Type B pancreatic cell (in vitro differentiated cells): ENCODE results near the gene MYO9A. TPM values are rescaled to one million over a fixed set of nuclear protein-coding genes. Genes with fewer than 3 reads are reported as not detected.

ENCODE experiments used
- DNase-seq: peaks from one replicate; pipeline ENCODE4 v3.0.0; 2021; ENCODE audit warnings: mixed read lengths; ENCODE audit not compliant: unreplicated experiment; ENCODE audit errors: extremely low spot score
- H3K27ac Mint-ChIP-seq: 2 replicates; pipeline ENCODE4 v1.8.0; 2021; ENCODE audit warnings: mild to moderate bottlenecking, mixed read lengths
- H3K27me3 Mint-ChIP-seq: 2 replicates; pipeline ENCODE4 v1.8.0; 2021; ENCODE audit warnings: mixed read lengths
- H3K36me3 Mint-ChIP-seq: 2 replicates; pipeline ENCODE4 v1.8.0; 2021; ENCODE audit warnings: mixed read lengths
- H3K4me1 Mint-ChIP-seq: one replicate; pipeline ENCODE4 v1.8.0; 2021; ENCODE audit warnings: mixed read lengths; ENCODE audit not compliant: unreplicated experiment
- H3K4me3 Mint-ChIP-seq: 2 replicates; pipeline ENCODE4 v1.8.0; 2021; ENCODE audit warnings: mild to moderate bottlenecking, mixed read lengths
- H3K9me3 Mint-ChIP-seq: 2 replicates; pipeline ENCODE4 v1.8.0; 2021; ENCODE audit warnings: mixed read lengths
- total RNA-seq: library from RNA; stranded (reverse); gene quantifications from 2 replicates; pipeline ENCODE4 v1.2.1, GENCODE V29; 2021; ENCODE audit warnings: low replicate concordance
- TF ChIP-seq, protein P1 (sequence below): fragments of 200-600 bp; sonication (generic); conservative IDR thresholded peaks from 2 replicates; pipeline ENCODE4 v1.5.0; 2021; ENCODE audit warnings: antibody characterized with exemption, mild to moderate bottlenecking

MYO9A gene
- total RNA-seq, 1 donor from 2014 or later: 43.4 TPM

DNA sequence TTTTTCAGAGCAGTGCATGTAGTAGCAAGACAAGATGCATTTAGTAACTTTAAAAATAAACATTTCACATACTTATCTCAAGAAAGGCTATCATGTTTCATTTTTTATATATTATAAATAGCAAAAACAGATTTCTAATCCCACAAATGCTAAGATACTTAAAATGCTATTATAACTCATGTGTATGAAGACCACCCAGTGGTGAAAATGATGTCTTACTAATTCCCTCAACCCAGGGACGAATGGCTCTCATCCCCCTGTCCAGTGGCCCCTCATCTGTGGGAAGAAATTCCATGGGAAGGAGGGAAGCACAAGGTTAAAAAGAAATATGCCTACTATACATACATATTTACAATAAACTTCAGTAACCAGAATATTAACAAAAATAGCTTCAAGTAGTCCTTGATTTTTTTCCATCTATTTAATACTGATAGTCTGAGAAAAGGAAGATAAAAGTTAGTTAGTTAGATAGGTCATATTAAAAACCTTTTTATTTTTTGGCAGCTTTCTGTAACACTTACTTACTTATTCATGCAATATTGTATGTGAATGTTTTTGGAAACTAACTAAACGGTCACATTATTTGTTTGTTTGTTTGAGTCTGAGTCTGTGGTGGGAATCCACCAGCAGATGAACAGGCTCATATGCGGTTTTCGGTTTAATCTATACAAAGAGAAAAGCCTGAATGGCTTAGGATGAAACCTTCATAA, 292.8 kb downstream of the MYO9A start:
- peaks cover 11% of the 10 kb centered on the region for H3K9me3 Mint-ChIP-seq
- H3K4me3 Mint-ChIP-seq: no peak overlapping the region
- DNase-seq: no peak
- H3K4me1 Mint-ChIP-seq: peaks cover 6% of the 10 kb centered on the region
- peaks cover 73% of the 10 kb centered on the region for H3K36me3 Mint-ChIP-seq
- no peaks in the 10 kb centered on the region for H3K27me3 Mint-ChIP-seq
- H3K27ac Mint-ChIP-seq: no peak overlapping the region
- TF ChIP-seq, protein P1, sequence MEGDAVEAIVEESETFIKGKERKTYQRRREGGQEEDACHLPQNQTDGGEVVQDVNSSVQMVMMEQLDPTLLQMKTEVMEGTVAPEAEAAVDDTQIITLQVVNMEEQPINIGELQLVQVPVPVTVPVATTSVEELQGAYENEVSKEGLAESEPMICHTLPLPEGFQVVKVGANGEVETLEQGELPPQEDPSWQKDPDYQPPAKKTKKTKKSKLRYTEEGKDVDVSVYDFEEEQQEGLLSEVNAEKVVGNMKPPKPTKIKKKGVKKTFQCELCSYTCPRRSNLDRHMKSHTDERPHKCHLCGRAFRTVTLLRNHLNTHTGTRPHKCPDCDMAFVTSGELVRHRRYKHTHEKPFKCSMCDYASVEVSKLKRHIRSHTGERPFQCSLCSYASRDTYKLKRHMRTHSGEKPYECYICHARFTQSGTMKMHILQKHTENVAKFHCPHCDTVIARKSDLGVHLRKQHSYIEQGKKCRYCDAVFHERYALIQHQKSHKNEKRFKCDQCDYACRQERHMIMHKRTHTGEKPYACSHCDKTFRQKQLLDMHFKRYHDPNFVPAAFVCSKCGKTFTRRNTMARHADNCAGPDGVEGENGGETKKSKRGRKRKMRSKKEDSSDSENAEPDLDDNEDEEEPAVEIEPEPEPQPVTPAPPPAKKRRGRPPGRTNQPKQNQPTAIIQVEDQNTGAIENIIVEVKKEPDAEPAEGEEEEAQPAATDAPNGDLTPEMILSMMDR: no peak

- Mint-ChIP-seq H3K27ac (no peak overlapping the region), H3K4me1 (peaks cover 6% of the 10 kb centered on the region), H3K36me3 (peaks cover 66% of the 10 kb centered on the region), H3K27me3 (no peaks in the 10 kb centered on the region), H3K9me3 (peaks cover 11% of the 10 kb centered on the region), H3K4me3 (no peak overlapping the region)
- TF ChIP-seq, protein P1: no peak
- DNase-seq: no peak
These were observed 294.1 kb downstream of the MYO9A start for GRCh38 chr15:71823801-71824200.

DNA sequence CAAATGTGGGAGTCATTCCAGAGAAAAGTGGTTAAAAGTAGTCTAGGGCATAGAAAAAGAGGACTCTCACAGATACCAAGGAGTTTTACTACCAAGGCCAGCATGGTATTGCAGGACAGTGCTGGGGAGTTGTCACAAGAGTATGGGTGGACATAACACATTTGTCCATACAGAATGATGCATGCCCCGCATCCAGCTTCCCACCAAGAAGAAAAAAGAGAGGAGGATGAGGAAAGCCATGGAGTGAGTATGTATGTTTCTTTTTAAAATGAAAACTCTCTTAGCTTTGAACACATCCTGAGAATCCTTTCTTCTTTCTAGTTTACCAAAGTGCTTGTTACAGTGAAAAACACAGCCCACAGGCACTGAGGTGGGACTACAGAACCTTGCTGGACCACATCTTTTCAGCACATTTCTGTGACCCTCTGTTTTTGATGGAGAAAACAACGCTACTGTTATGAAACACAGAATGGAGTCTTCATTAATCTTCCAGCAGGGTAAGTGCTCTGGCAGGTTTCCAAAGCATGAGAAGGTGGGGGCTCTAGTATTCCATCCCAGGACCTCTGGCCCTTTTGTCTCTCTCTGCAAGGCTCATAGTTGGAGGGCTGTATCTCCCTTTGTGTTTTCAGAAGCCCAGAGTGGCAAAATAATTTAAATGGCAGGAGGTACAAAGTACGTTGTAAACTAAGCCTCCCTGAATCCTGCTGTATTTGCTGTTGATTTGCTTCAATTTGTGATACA, 294.9 kb downstream of the MYO9A start:
- TF ChIP-seq, protein P1: no peak
- Mint-ChIP-seq H3K27ac (no peak overlapping the region), H3K4me3 (no peak overlapping the region), H3K9me3 (peaks cover 17% of the 10 kb centered on the region), H3K4me1 (peaks cover 6% of the 10 kb centered on the region), H3K36me3 (peaks cover 58% of the 10 kb centered on the region), H3K27me3 (no peaks in the 10 kb centered on the region)
- no peak for DNase-seq

- peaks cover 6% of the 10 kb centered on the region for H3K4me1 Mint-ChIP-seq
- H3K9me3 Mint-ChIP-seq: peaks cover 17% of the 10 kb centered on the region
- no peak for DNase-seq
- TF ChIP-seq, protein P1: no peak
- H3K4me3 Mint-ChIP-seq: no peak overlapping the region
- H3K27ac Mint-ChIP-seq: no peak overlapping the region
- H3K36me3 Mint-ChIP-seq: peaks cover 46% of the 10 kb centered on the region
- no peaks in the 10 kb centered on the region for H3K27me3 Mint-ChIP-seq
These were observed 296.3 kb downstream of the MYO9A start for GRCh38 chr15:71821547-71822129.

GRCh38 chr15:71820127-71820526, 297.8 kb downstream of the MYO9A start:
- Mint-ChIP-seq H3K4me3 (no peak overlapping the region), H3K27me3 (no peaks in the 10 kb centered on the region), H3K4me1 (peaks cover 6% of the 10 kb centered on the region), H3K9me3 (peaks cover 17% of the 10 kb centered on the region), H3K27ac (no peak overlapping the region), H3K36me3 (peaks cover 38% of the 10 kb centered on the region)
- TF ChIP-seq, protein P1: no peak
- no peak for DNase-seq
